LNCaP clone FGC (cell line): ENCODE measurements around the gene ROR2.

Experiments used
- DNase-seq: peaks from one replicate; pipeline ENCODE4 v3.0.0-alpha.2; 2011; ENCODE audit warnings: low read depth
- H3K4me3 ChIP-seq: 2 replicates; pipeline ENCODE4 v1.5.1; 2011; ENCODE audit warnings: mild to moderate bottlenecking, low read depth, low read length, control low read depth
- CTCF ChIP-seq: IDR thresholded peaks from 2 replicates; pipeline ENCODE4 v1.5.1; 2012; ENCODE audit warnings: mild to moderate bottlenecking; ENCODE audit not compliant: control insufficient read depth, insufficient read depth; ENCODE audit errors: extremely low read depth

ROR2 gene

GRCh38 chr9:91740701-91741100 is 209.3 kb downstream of the ROR2 start:
- DNase-seq = no peak
- no peak for TF ChIP-seq CTCF
- no peak overlapping the region for H3K4me3 ChIP-seq

GRCh38 chr9:91736898-91737601 is 213.0 kb downstream of the ROR2 start:
- no peak for DNase-seq

DNA sequence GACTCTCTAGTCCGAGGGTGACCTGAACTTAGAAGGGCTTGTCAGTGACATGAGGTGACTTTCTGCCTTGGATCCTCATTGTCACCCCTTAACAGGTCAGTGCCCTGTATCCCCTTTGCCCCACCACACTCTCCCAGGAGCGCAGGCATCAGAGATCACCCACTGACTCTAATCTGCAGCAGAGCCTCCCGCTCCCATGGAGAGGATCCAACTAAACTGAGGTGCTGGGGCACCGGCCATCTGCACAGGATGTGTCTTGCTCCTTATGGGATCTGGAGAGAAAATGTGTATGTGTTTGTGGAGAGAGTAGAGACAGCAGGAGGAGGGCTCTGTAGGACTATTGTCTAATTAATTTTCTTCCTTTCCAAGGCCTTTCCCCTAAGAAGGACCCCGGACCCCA is 213.7 kb downstream of the ROR2 start:
- TF ChIP-seq CTCF = no peak
- DNase-seq = no peak
- no peak overlapping the region for H3K4me3 ChIP-seq

More at GRCh38 chr9:91736898-91737601, 213.0 kb downstream of the ROR2 start:
- TF ChIP-seq CTCF = no peak
- no peak overlapping the region for H3K4me3 ChIP-seq

DNA sequence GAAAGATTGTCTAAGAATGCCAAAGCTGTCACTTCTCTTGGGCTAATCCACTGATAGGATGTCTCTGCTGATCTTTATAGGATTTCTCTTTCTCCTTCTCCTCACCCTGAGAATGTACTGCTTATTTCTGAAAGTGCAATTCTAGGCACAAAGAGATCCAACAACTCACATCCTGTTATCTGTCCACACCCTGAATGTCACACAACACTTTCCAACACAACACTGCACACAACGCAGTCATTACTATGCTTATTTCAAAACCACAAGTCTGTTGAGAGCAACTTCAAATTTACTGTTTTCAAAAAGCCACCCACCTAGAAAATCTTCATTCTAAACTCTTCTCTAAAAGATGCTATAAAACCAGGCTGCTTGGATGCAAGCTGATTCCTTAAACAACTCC is 215.0 kb downstream of the ROR2 start:
- no peak for TF ChIP-seq CTCF
- DNase-seq = no peak

GRCh38 chr9:91734371-91734981 is 215.6 kb downstream of the ROR2 start:
- peak; percentile 11 for DNase-seq
- peak; percentile 98 for TF ChIP-seq CTCF
- H3K4me3 ChIP-seq = no peak overlapping the region

More for the DNA sequence above, 215.0 kb downstream of the ROR2 start:
- H3K4me3 ChIP-seq = no peak overlapping the region

GRCh38 chr9:91733006-91733624 is 216.9 kb downstream of the ROR2 start:
- no peak for TF ChIP-seq CTCF
- no peak for DNase-seq
- H3K4me3 ChIP-seq = no peak overlapping the region
